Embryonic facial prominence (tissue), 1 donor: Measurements from ENCODE around the gene DNAJB11.

ENCODE experiments used
- DNase-seq: peaks from one replicate; pipeline ENCODE4 v3.0.0-alpha.2; 2016; ENCODE audit errors: extremely low spot score

The DNAJB11 gene

DNA sequence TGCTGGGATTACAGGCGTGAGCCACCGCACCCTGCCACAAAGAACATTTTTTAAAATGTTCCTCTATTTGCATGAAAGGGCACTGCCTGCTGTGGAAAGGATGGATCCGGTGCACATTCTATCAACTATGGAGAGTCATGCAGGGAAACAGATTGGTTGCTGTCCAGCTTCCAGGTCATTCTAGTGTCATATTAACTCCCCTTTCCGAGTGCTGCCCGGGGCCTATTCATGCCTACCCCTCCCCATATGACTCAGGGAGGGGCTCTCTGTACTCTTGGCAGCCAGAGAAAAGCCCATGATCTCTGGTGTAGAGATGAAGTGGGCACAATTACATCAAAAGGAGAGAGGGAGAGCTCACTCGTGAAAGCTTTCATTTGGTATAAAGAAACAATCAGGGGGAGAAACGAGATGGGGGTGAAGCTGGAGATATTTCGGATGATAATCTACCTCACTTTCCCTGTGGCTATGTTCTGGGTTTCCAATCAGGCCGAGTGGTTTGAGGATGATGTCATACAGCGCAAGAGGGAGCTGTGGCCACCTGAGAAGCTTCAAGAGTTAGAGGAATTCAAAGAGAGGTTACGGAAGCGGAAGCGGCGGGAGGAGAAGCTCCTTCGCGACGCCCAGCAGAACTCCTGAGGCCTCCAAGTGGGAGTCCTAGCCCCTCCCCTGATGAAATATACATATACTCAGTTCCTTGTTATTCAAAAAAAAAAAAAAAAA, 26.2 kb downstream of the DNAJB11 start:
- no peak for DNase-seq

DNA sequence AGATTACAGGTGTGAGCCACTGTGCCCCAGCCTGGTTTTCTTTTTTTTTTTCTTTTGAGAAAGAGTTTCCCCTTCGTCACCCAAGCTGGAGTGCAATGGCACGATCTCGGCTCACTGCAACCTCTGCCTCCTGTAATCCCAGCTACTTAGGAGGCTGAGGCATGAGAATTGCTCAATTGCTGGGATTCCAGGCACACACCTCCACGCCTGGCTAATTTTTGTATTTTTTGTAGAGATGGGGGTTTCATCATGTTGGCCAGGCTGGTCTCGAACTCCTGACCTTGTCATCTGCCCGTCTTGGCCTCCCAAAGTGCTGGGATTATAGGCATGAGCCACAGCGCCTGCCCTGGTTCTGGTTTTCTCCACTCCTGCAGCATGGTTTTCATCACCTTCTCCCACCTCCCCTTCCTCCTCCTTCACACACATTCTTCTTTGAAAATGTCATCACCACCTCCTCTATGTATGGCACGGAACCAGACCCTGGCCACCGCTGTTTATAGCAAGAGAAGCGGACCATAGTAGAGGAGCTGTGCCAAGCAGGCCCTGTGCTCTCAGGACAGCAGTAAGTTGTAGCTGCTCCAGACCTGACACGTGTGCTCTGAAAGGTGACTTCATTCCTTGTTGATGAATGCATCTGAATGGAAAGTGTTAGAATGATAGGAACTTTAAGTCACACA, 27.7 kb downstream of the DNAJB11 start:
- no peak for DNase-seq

DNA sequence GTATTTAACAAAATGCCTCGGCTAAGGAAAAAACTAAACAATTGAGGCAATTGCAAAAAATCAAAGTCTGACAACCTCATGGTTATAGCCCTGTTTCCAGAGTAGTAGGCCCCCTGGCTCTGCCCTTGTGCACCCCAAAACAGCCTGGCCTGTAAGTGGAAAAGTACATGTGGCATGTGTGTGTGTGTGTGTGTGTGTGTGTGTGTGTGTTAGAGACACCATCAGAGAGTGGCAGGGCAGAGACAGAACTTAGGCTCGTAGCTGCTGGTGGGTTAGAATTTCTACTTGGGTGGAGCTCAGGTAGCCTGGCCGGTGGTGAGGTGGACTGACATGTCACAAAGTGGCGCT, 28.2 kb downstream of the DNAJB11 start:
- no peak for DNase-seq

DNA sequence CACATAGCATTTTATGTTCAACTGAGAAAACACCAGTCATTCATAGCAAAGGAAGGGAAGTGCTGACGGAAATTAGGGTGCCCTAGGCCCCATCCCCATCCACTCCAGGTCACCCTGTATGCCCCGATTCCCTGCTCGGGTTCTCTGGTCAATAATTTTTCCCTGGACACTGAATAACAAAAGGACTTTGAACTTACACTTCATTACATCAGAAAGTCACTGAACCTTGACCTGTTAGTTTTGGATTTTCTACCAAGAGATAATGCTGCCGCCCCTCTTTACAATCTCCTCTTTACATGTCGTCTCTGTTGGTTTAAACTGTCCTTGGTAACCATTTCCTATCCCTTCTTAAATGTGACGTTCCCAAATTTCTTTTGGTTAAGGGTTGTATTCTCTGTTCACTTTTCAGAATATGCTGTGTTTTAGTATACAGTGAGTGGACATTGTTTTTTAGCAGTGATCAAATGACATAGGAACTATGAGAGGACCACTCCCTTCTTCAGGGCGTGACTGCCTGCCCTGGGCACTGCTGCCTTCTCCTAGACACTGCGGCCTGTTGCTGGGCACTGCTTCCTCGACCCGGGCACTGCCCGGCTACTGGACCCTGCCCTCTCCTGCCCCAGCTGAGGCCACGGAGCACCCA, 28.7 kb downstream of the DNAJB11 start:
- DNase-seq: no peak

DNA sequence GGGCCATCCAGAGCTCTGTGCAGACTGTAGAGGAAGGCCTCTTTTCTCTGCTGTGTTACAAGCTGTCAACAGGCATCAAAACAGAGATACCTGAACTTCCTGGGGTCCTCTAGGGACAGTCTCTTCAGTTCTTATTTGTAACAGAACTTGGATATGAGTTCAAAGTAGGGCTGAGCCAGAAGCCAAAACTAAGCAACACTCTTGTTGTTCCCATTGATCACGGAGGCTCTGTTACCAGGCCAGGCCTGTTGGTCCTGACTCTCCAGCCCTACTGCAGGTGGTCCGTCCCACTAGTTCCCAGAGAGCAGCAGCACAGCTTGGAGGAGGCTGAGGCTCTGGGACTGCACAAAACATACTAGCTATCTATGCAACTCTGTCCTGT, 29.3 kb downstream of the DNAJB11 start:
- DNase-seq: no peak

DNA sequence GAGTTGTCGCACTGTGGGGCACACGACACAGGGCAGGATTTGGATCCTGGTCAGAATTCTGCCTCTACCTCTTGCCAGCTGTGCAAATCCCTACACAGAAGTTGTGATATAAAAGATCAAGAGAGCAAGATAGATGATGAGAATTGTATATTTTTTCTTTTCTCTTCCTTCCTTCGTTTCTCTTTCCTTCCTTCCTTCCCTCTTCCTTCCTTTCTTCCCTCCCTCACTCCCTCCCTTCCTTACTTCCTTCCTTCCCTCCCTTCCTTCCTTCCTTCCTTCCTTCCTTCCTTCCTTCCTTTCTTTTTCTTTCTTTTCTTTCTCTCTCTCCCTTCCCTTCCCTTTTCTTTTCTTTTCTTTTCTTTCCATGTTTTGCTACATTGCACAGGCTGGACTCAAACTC, 30.4 kb downstream of the DNAJB11 start:
- DNase-seq: no peak

DNA sequence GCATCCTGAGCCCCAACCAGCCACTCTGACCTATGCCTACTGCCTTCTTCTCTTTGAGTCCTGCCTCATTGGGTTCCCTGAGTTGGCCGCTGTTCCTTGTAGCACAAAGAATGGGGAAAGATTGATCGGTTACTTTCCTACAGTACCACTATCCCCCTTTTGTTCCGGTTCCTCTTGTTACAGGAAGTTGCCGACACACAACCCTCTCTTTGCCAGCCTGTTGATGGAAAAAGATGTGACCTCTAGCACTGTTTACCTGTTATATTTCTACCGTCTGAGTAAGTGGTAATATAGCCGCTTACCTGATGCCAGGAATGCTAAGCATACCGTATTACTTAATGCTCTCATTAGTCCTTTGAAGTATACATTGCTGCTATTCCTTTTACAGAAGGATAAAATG, 32.6 kb downstream of the DNAJB11 start:
- DNase-seq: no peak

DNA sequence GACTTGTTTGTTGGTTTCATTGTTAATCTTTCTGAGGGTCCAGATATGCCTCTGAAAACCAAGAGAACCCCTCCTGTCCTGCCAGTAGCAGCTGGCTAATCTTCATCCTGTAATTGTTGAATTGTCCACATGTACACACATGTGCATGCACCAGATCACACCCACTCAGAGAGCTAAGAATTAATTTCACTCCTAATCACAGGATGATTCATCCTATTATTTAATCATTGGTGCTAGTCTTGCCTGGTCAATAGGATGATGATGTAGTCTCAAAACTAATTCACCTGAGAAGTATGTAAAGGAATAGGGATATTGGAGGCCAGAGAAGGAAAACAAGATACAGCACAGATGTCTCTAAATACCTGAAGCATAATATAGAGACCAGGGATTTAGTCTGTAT, 34.6 kb downstream of the DNAJB11 start:
- no peak for DNase-seq

DNA sequence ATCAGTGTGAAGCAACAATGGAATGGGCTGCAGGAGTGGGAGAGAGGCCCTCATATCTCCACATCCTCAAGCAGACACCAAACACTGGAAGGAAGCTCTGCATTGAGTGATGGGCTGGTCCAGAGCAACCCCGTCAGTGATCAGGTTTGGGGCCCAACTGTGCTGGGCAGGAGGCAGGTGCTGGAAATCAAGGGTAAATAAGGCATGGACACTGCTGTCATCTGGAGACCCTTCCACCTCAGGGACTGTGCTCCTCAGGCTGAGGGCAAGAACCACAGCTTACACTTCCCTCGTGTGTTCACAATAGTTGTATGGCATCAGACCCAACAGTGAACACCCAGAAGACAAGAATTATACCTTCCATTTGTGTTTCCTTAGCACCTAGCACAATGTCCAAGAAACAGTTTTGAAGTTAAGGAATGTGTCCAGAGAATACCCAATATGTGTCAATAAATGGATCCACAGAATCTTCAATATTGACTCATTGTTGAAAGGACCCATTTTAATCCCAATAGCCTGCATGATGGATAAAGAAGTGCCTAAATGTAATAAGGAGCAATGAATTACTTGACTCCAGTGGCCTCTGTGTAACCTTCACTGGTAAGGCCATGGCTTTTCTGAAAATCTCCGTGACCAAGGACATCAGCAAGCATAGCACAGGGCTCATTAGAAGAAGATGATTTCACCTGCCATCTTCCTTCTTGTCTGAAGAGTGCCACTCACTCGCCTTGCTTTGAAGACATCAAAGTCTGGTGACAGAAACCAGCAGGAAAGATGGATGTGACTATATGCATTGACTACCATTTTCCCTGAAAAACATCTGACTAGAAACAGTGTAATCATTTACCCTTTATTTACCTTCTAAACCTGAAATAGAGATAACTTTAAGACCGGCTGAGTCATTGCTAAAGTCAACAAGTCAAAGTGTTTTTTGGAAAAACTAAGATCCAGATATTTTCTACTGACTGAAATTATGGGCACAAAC, 35.3 kb downstream of the DNAJB11 start:
- no peak for DNase-seq

DNA sequence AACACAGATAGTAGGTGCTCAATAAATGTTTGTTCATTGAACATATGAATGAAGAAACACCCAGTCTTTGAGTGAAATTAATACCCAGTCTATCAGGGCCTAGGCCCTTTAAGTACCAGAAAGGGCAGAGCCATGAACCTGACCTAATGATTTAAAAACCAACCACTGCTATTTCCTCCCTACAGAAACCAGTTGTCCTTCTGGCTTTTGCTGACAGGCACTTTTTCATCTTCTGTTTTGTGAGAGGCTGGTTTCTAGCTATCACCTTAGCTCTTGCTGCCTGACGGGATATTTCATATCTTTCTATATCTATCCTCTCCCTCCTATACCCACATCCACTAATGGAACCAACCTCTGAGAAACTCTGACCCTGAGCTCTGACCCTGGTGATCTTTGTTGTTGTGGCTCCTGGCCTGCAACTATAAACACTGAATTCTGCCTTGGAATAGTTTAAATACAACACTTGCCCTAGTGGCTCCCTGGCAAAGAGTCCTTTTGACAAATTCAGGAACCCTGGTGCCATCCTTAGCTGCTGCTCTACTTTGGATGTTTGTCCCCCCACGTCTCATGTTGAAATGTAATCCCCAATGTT, 38.2 kb downstream of the DNAJB11 start:
- DNase-seq: no peak

DNA sequence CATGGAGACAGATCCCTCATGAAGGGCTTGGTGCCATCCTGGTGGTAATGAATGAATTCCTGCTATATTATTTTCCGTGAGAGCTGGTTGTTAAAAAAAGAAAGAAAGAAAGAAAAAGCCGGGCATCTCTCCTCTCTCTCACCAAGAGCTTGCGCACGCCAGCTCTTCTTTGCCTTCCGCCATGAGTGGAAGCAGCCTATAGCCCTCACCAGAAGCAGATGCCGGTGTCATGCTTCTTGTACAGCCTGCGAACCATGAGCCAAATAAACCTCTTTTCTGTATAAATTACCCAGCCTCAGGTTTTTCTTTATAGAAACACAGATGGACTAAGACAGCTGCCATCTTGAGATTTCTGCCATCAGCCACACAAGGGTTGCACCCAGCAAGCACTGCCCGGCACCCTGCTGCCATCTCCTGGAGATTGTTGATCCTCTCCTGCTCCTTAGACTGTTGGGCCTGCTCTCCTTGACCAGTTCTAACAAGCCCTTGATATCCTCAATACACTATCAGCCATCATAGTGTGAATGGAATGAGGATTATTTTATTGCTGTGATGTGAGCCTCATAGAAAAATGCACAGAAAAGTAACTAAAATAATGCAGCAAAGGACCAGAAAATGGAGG, 38.8 kb downstream of the DNAJB11 start:
- DNase-seq: no peak

DNA sequence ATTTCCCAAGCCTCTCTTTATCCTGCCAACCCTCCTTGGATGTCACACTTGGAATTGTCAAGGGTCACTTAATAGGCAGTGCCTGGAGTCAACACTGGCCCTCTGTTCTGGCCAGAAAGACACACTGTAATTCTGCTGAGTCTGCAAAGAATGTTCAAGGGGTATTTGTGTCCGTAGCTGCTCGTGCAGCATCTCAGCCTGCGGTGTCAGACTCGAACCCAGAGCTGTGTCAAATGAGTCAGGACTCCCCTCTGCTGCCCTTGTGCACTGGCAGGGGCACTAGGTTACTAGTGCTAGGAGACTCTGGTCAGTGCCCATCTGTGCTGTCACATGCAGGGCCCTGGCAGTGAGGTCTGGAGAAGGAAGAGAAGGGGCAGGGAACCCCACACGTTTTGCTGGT, 41.5 kb downstream of the DNAJB11 start:
- no peak for DNase-seq

DNA sequence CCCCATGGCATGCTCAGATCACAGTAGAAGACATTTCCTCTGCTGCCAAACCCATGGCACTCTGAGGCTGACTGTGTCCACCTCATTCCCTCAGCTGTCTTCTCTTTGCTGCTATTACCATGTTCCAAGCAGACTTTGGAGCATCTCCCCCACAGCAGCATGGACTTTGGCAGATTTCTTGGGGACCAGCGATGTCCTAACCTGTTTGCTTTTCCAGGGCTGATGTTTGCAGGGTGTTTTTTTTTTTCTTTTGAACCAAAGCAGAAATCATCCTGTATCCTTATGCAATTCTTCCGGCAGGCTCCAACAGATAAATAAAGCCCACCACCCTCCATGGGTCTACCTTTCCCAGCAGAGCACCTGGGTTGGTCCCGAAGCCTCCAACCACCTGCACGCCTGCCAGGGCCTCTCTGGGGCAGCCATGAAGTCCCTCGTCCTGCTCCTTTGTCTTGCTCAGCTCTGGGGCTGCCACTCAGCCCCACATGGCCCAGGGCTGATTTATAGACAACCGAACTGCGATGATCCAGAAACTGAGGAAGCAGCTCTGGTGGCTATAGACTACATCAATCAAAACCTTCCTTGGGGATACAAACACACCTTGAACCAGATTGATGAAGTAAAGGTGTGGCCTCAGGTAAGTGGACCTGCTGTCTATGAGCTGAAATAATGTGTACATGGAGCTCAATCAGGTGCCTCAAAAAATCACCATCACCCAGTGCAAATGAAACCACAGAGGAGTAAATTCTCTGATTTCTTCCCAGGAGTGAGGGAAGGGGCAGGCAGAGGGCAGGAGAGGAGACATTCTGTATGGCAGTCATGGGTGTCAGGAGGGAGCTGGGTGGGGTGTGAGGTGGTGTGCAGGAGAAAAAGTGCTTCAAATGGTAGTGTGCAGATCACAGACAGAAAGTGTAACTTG, 42.5 kb downstream of the DNAJB11 start, which contains the start of gene AHSG:
Gene AHSG, plus strand, starts transcription at position 340 of the 916 bp plus-strand sequence. Its CDS starts 82 bp downstream, at position 422.
- DNase-seq: no peak

DNA sequence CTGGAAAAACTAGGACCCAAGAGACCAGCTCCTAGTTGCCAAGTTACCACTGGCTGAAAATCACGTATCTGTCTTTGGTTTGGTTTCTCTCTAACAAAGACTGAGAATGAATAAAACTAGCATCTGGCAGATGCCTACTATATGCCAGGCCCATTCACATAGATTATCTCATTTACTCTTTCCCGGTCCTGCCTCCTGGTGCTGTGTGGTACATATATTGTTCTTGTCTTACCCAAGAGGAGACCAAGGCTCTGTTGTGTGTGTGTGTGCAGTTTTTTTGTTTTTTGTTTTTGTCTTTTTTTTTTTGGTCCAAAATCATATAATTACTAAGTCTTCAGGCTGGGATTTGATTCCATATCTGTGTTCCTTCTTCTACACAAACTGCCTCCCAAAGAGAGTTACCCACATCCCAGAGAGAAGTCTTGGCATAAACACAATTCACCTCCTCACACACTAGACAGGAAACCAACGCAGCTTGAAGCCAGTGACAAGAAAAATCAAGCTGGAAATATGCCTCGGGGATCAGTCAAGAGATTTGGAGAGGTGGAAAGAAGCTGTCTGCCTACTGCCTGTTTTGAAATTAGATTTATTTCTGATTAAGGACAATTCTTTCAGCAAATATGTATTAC, 43.2 kb downstream of the DNAJB11 start:
- no peak for DNase-seq

DNA sequence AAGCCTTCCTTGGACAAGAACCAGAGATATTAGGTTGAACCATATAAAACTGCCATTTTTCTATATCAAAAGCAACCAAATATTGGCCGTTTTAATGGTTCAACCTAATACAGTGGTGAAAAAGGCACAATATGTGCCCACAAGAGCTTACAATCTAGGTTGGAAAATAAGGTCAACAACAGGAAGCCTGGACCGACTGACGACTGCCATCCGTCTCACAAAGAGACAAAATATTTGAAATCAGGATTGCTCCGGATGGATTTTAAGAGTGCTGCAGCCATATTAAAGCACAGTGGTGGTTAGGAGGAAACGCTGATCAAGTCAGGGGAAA, 43.7 kb downstream of the DNAJB11 start:
- DNase-seq: no peak

DNA sequence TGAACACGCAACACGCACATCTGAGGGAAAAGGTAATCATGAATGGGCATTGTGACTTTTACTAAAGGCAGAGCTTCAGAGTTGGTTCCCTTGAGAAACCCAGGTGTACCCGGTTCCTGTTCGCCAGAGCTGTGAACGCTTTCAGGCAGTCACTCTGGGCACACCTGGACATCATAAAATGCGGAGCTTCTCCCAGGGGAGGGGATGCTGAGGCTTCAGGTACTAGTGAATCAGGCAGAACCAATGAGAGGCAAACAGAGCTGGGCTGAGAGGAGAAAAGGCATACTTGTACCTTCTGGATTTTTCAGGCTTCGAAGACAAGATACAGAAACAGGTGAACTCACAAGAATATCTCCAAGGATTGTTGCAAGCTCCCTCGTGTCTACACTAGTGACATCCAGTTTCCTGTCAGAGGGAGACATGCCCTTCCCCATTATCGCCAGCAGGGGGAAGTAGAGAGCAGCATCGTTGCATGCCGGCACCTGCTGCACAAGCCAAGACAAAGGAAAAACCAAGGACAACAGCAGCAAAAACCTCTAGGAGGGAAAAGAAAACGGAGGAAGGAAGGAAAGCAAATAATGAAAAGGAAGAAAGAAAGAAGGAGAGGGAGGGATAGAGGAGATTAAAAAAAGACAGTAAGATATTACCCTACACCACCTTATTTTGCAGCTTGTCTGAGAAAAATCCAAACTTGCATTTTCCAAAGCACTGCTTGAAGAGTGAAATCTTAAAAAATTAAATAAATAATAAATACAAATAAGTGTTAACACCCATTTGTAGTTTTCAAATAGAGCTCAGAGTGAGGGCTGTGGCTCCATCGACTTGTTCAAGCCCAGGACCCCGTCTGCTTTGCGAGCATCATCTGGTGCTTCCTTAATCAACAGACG, 44.3 kb downstream of the DNAJB11 start:
- peak; percentile 22 for DNase-seq

DNA sequence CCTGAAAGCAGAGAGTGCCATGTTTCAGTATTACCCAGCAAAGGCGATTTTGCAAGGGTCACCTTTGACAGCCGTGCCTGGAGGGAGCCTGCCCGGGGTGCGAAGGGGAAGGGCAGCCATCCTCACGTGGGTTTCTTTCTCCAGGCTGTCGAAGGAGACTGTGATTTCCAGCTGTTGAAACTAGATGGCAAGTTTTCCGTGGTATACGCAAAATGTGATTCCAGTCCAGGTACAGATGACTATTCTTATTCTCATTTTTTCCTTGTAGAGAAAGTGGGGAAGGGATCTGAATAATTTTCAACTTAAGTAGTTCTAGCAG, 45.7 kb downstream of the DNAJB11 start:
- no peak for DNase-seq

DNA sequence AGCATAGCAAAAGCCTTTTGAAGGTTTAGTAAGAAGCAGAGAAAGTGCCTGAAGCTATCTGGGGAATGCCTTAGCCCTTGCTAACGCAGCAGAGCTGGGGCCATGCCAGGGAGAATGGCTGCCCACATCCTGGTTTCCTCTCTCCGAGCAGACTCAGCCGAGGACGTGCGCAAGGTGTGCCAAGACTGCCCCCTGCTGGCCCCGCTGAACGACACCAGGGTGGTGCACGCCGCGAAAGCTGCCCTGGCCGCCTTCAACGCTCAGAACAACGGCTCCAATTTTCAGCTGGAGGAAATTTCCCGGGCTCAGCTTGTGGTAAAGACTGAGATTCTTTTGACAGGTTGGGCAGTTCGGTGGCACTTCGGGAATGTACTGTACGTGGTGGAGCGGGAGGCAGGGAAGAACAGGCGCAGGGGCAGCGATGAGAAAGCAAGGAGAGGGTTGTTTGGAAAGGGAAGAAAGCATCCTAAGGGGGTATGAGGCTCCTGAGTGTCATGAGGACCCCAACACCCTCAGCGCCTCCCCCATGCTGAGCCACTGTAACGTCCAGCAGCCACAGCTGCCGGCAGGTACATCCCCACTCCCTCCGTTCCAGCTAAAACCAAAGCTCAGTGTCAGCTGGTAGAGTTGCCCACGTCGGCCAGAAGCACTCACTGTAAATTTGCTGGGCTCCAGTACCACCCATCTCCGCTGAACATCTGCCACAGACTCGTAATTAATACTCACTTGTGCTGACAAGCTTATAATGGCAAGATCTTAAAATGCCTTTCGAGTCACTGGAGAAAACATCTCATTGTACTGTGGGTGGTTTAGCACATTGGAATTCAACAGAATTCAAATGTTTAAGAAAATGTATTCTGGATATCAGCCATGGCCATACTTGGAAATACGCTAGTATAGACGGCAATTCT, 46.8 kb downstream of the DNAJB11 start:
- peak; percentile 62 for DNase-seq
